SK-N-MC (cell line): Measurements from ENCODE around the gene ZNF524.

ENCODE experiments used
- EZH2 ChIP-seq: fragments of 200-600 bp; sonication (generic); IDR thresholded peaks from one replicate; pipeline ENCODE4 v1.6.1; 2017; ENCODE audit warnings: antibody characterized with exemption
- FOXP2 ChIP-seq: optimal IDR thresholded peaks from 2 replicates; pipeline ENCODE3; 2011; ENCODE audit warnings: mild to moderate bottlenecking, moderate library complexity; ENCODE audit not compliant: insufficient read depth; ENCODE audit errors: extremely low read length, control extremely low read depth
- POLR2AphosphoS5 ChIP-seq: IDR thresholded peaks from 2 replicates; pipeline ENCODE4 v1.6.1; 2012; ENCODE audit warnings: mild to moderate bottlenecking, low read depth, low read length, borderline replicate concordance

DNA sequence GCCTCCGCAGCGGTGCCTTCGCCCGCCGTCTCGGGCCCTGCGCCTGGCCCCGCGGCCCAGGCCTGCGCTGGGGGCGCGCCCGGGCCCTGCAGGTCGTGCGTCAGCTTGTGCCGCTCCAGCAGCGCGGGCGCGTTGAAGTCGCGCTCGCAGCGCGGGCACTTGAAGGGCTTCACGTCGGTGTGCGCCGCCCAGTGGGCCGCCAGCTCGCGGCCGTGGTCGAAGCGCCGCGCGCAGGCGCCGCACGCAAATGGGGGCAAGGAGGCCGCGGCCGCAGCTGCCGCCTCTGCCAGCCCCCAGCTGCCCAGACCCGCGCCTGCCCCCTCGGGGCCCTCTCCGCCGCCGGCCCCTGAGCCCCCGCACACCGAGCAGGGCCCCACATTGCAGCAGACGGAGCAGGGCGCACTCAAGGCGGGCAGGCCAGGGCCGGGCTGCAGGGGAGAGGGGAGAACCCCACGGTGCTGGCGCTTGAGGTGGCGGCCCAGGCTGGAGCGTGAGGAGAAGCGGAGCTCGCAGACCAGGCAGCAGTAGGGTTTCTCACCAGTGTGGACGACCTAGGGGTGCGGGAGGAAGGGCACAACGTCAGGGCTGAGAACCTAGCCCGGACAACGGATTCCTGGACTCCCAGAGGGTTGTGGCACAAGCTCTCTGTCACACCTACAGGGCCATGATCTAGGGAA is 6.9 kb upstream of the ZNF524 start:
- TF ChIP-seq POLR2AphosphoS5 (no peak), FOXP2 (no peak), EZH2 (no peak)
